WTC11 (cell line): ENCODE data around the gene JADE3.

Source experiments
- ATF1 ChIP-seq: sonication (generic); formaldehyde crosslinking; IDR thresholded peaks from 2 replicates; pipeline ENCODE4 v1.8.1; 2023; ENCODE audit warnings: mild to moderate bottlenecking, moderate library complexity, missing genetic modification reagents
- CREM ChIP-seq: sonication (generic); formaldehyde crosslinking; IDR thresholded peaks from 2 replicates; pipeline ENCODE4 v1.8.1; 2022; ENCODE audit warnings: mild to moderate bottlenecking, missing genetic modification reagents, moderate library complexity
- CTCF ChIP-seq: fragments of 200-600 bp; IDR thresholded peaks from 2 replicates; pipeline ENCODE4 v1.8.0; 2022; ENCODE audit warnings: antibody characterized with exemption
- E2F1 ChIP-seq: sonication (generic); formaldehyde crosslinking; IDR thresholded peaks from 2 replicates; pipeline ENCODE4 v1.8.0; 2022; ENCODE audit warnings: mild to moderate bottlenecking, missing genetic modification reagents
- ESRRA ChIP-seq: sonication (generic); formaldehyde crosslinking; IDR thresholded peaks from 2 replicates; pipeline ENCODE4 v1.8.1; 2022; ENCODE audit warnings: mild to moderate bottlenecking, missing genetic modification reagents, borderline replicate concordance
- KAT7 ChIP-seq: sonication (generic); formaldehyde crosslinking; IDR thresholded peaks from 2 replicates; pipeline ENCODE4 v1.8.1; 2023; ENCODE audit warnings: missing genetic modification reagents, mild to moderate bottlenecking, borderline replicate concordance
- NR2C2 ChIP-seq: sonication (generic); formaldehyde crosslinking; IDR thresholded peaks from 2 replicates; pipeline ENCODE4 v1.8.0; 2022; ENCODE audit warnings: mild to moderate bottlenecking, missing genetic modification reagents
- USF2 ChIP-seq: sonication (generic); formaldehyde crosslinking; IDR thresholded peaks from 2 replicates; pipeline ENCODE4 v1.8.1; 2023; ENCODE audit warnings: mild to moderate bottlenecking, missing genetic modification reagents, moderate library complexity
- ZNF532 ChIP-seq: fragments of 250-450 bp; sonication (Bioruptor Pico); IDR thresholded peaks from 2 replicates; pipeline ENCODE4 v1.9.0; 2021; ENCODE audit warnings: mild to moderate bottlenecking, borderline replicate concordance
- ZSCAN18 ChIP-seq: fragments of 250-450 bp; sonication (Bioruptor Pico); IDR thresholded peaks from 2 replicates; pipeline ENCODE4 v2.1.2; 2022; ENCODE audit warnings: mild to moderate bottlenecking, moderate library complexity
- TF ChIP-seq, protein P1 (sequence below): sonication (generic); formaldehyde crosslinking; IDR thresholded peaks from 2 replicates; pipeline ENCODE4 v1.8.1; 2023; ENCODE audit warnings: mild to moderate bottlenecking, missing genetic modification reagents
- TF ChIP-seq, protein P2 (sequence below): sonication (generic); formaldehyde crosslinking; IDR thresholded peaks from 2 replicates; pipeline ENCODE4 v1.8.0; 2022; ENCODE audit warnings: mild to moderate bottlenecking, missing genetic modification reagents

GRCh38 chrX:47060708-47061107 lies 148.5 kb downstream of the JADE3 start:
- no peak for TF ChIP-seq ZNF532 (CRISPR knock-in tag)
- no peak for TF ChIP-seq ESRRA
- TF ChIP-seq USF2 (CRISPR knock-in tag), result no peak
- no peak for TF ChIP-seq ZSCAN18
- no peak for TF ChIP-seq CTCF
- TF ChIP-seq ATF1 (CRISPR knock-in tag), result no peak
- TF ChIP-seq CREM (CRISPR knock-in tag), result no peak
- no peak for TF ChIP-seq NR2C2 (CRISPR knock-in tag)
- TF ChIP-seq, protein P1, sequence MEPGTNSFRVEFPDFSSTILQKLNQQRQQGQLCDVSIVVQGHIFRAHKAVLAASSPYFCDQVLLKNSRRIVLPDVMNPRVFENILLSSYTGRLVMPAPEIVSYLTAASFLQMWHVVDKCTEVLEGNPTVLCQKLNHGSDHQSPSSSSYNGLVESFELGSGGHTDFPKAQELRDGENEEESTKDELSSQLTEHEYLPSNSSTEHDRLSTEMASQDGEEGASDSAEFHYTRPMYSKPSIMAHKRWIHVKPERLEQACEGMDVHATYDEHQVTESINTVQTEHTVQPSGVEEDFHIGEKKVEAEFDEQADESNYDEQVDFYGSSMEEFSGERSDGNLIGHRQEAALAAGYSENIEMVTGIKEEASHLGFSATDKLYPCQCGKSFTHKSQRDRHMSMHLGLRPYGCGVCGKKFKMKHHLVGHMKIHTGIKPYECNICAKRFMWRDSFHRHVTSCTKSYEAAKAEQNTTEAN (CRISPR knock-in tag), result no peak
- no peak for TF ChIP-seq KAT7 (CRISPR knock-in tag)
- TF ChIP-seq E2F1 (CRISPR knock-in tag), result no peak
- TF ChIP-seq, protein P2, sequence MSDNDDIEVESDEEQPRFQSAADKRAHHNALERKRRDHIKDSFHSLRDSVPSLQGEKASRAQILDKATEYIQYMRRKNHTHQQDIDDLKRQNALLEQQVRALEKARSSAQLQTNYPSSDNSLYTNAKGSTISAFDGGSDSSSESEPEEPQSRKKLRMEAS, result no peak
